Activated naive CD4-positive, alpha-beta T cell treated with anti-CD3 and anti-CD28 coated beads for 36 hours (primary cell): ENCODE measurements around the gene FBL. TPM values are rescaled to one million over a fixed set of nuclear protein-coding genes. Genes with fewer than 3 reads are reported as not detected.

Experiments
- CTCF ChIA-PET: fragments of 350-600 bp; sonication (Branson Sonifier 250); formaldehyde crosslinking; loops from one replicate; lab custom pipeline; 2021; ENCODE audit warnings: antibody characterized with exemption; lab: Charles Lee
- DNase-seq: peaks from one replicate; pipeline ENCODE4 v3.0.0-alpha.2; 2020
- H3K27ac Mint-ChIP-seq: one replicate; pipeline ENCODE4 v1.8.0; 2021; ENCODE audit warnings: mild to moderate bottlenecking, mixed read lengths
- H3K27me3 Mint-ChIP-seq: one replicate; pipeline ENCODE4 v1.8.0; 2021; ENCODE audit warnings: low read depth, mixed read lengths
- H3K36me3 Mint-ChIP-seq: one replicate; pipeline ENCODE4 v1.8.0; 2021; ENCODE audit warnings: low read depth, mixed read lengths
- H3K4me1 Mint-ChIP-seq: one replicate; pipeline ENCODE4 v1.8.0; 2021; ENCODE audit warnings: low read depth, mixed read lengths
- H3K4me3 Mint-ChIP-seq: one replicate; pipeline ENCODE4 v1.8.0; 2021; ENCODE audit warnings: mild to moderate bottlenecking, moderate library complexity, mixed read lengths
- H3K9me3 Mint-ChIP-seq: one replicate; pipeline ENCODE4 v1.8.0; 2021; ENCODE audit warnings: mixed read lengths
- intact Hi-C: fragments of 100-400 bp; cut with micrococcal nuclease; formaldehyde crosslinking; loops from one replicate; pipeline ENCODE4 v1.15.1; 2023
- total RNA-seq, 2 experiments: library from RNA; stranded (reverse); gene quantifications; one replicate each; pipeline ENCODE4 v1.2.3, GENCODE V29; 2021

Gene FBL
- total RNA-seq, 2 experiments from 2014 or later = 742 to 785 TPM

GRCh38 chr19:39838569-39838968, 7.6 kb downstream of the FBL start:
- Mint-ChIP-seq H3K27ac (no peak overlapping the region), H3K4me3 (no peak overlapping the region), H3K9me3 (no peaks in the 10 kb centered on the region), H3K4me1 (peaks cover 34% of the 10 kb centered on the region), H3K36me3 (peaks cover 51% of the 10 kb centered on the region), H3K27me3 (no peaks in the 10 kb centered on the region)
- intact Hi-C loops = no loop called here
- CTCF ChIA-PET = no interaction called here
- DNase-seq = no peak

DNA sequence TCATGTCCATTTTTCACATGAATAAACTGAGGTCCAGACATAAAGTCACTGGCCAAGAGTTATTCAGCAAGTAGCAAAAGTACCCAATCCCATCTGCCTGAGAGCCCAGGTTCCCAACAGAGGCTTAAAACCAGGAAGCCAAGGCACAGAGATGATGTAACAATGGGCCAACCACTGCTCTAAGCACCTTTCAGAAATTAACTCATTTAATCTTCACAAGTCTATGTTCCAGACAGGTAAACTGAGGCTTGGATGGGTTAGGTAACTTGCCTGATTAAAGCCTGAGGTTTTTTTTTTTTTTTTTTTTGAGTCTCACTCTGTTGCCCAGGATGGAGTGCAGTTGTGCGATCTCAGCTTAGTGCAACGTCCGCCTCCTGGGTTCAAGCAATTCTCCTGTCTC, 8.2 kb downstream of the FBL start:
- H3K27ac Mint-ChIP-seq = peak overlapping the region; percentile 43

DNA sequence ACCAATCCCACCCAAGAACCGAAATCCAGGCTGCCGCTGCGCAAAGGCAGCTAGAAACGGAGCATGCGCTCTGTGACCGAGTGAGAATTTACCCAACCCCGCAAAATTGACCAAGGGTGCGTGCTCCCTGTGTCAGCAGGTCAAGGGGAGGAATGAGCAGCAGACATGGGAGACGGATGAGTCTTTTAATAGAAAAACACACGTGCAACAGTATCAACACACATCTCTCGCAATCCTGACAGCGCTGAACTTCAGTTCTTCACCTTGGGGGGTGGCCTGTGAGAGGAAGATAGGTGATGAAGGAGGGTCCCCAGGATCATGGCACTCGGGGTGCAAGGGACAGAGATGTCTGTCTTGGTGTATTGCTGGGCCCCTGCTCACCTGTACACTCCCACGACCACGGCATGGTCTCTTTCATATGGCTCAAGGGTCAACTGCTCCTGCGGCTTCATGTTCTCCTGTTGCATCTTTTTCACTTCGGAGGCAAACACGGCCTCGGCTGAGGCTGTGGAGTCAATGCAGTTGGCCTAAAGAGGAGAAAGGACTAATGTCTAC, 11.8 kb downstream of the FBL start:
- Mint-ChIP-seq H3K27ac (peak overlapping the region; percentile 83), H3K36me3 (peaks cover 56% of the 10 kb centered on the region), H3K4me1 (peaks cover 24% of the 10 kb centered on the region), H3K4me3 (peak overlapping the region; percentile 63), H3K9me3 (no peaks in the 10 kb centered on the region), H3K27me3 (no peaks in the 10 kb centered on the region)
- no peak for DNase-seq
- intact Hi-C loops = loop anchor here (1.0 to 5.0 kb wide), 3 partner anchors 10 to 138 kb away; partner anchors contain the start of genes FBL and PSMC4
- CTCF ChIA-PET = interaction anchor here (2.1 kb wide), 1 partner anchor 10 kb away, joined by 22 read pairs; the partner anchor contains the start of gene FBL

More for the DNA sequence above, 8.2 kb downstream of the FBL start:
- Mint-ChIP-seq H3K36me3 (peaks cover 49% of the 10 kb centered on the region), H3K9me3 (no peaks in the 10 kb centered on the region), H3K4me1 (peaks cover 31% of the 10 kb centered on the region), H3K4me3 (no peak overlapping the region), H3K27me3 (no peaks in the 10 kb centered on the region)
- intact Hi-C loops = no loop called here
- DNase-seq = no peak
- CTCF ChIA-PET = no interaction called here

DNA sequence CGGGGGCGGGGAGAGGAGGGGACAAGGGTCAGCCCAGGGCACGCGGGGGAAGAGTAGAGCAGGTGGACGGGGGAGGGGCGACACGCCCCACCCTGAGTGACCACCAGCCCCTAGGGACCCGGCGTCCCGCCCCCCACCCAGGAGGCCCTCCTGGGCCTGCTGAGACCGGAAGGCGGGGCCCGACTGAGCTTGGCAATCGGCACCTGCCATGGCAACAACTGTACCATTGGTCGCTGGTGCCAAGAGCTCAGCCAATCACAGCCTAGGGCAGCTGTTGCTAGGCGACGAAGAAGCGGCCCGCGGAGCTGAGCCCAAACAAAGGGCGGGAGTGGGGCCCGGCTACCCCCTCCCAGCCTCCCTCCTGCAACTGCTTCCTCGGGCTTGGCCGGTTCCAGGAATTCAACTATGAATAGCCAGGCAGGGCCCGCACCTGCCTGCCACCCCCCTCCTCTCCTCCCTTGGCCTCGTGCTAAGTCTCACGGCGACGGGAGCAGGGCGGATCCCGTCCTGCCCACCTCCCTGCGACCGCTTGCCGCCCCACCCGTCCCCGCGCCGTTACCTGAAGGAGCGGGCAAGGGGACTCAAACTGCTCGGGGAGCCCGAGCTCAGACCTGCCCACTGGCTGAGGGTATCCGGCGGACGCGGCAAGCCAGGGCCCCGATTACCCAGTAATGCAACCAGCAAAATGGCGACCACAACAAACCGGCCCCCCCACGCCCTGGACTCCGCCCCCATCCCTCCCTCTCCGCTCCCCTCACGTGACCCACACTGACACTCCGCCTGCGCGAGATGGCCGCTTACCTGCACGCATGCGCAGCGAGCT, 12.5 kb downstream of the FBL start, which contains the start of gene DYRK1B:
Gene DYRK1B, minus strand, starts transcription at position 699 of the 823 bp plus-strand sequence. CDS start 2,295 bp downstream, outside the sequence.
- Mint-ChIP-seq H3K36me3 (peaks cover 55% of the 10 kb centered on the region), H3K27me3 (no peaks in the 10 kb centered on the region), H3K27ac (peak within 1 kb of the TSS; percentile 83), H3K9me3 (no peaks in the 10 kb centered on the region), H3K4me1 (peaks cover 27% of the 10 kb centered on the region), H3K4me3 (peak within 1 kb of the TSS; percentile 63)
- DNase-seq = peak; percentile 98
- CTCF ChIA-PET = interaction anchor here (0.6 to 2.1 kb wide), 2 partner anchors 11 to 157 kb away, joined by 3 to 22 read pairs; partner anchors contain the start of gene FBL
- intact Hi-C loops = loop anchor here (1.0 to 5.0 kb wide), 3 partner anchors 9 to 139 kb away; partner anchors contain the start of genes FBL and PSMC4

DNA sequence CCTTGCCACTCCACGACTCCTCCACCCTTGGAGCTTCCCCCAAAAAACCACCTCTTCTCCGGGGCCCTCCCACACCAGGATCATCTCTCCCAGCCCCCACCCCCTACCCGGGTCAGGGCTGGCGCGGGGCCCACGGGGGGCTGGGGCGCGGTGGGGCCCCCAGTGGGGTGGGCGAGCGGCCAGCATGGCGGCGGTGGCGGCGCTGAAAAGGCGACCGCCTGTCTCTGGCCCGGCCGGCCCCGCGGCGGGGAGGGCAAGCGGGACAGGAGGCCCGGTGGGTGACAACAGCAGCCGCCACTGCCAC, 13.1 kb downstream of the FBL start:
- Mint-ChIP-seq H3K27ac (no peak overlapping the region), H3K4me3 (peak overlapping the region; percentile 46), H3K4me1 (peaks cover 27% of the 10 kb centered on the region), H3K36me3 (peaks cover 49% of the 10 kb centered on the region), H3K9me3 (no peaks in the 10 kb centered on the region), H3K27me3 (no peaks in the 10 kb centered on the region)
- DNase-seq = no peak
- intact Hi-C loops = loop anchor here (5.0 kb wide), 1 partner anchor 139 kb away; the partner anchor contains the start of gene PSMC4
- CTCF ChIA-PET = interaction anchor here (2.1 kb wide), 1 partner anchor 11 kb away, joined by 22 read pairs; the partner anchor contains the start of gene FBL

- CTCF ChIA-PET = interaction anchor here (2.1 kb wide), 1 partner anchor 12 kb away, joined by 22 read pairs; the partner anchor contains the start of gene FBL
- peaks cover 27% of the 10 kb centered on the region for H3K4me1 Mint-ChIP-seq
- intact Hi-C loops = loop anchor here (5.0 kb wide), 1 partner anchor 140 kb away; the partner anchor contains the start of gene PSMC4
- H3K4me3 Mint-ChIP-seq = peak overlapping the region; percentile 46
- H3K27ac Mint-ChIP-seq = peak overlapping the region; percentile 8
- no peak for DNase-seq
- no peaks in the 10 kb centered on the region for H3K27me3 Mint-ChIP-seq
- H3K9me3 Mint-ChIP-seq = no peaks in the 10 kb centered on the region
- H3K36me3 Mint-ChIP-seq = peaks cover 49% of the 10 kb centered on the region
Measured at GRCh38 chr19:39832341-39833083, 13.7 kb downstream of the FBL start.

GRCh38 chr19:39831679-39832078, 14.5 kb downstream of the FBL start:
- Mint-ChIP-seq H3K4me1 (peaks cover 27% of the 10 kb centered on the region), H3K27me3 (no peaks in the 10 kb centered on the region), H3K36me3 (peaks cover 49% of the 10 kb centered on the region), H3K4me3 (no peak overlapping the region), H3K9me3 (no peaks in the 10 kb centered on the region), H3K27ac (no peak overlapping the region)
- intact Hi-C loops = loop anchor here (5.0 kb wide), 1 partner anchor 141 kb away; the partner anchor contains the start of gene PSMC4
- CTCF ChIA-PET = no interaction called here
- no peak for DNase-seq

DNA sequence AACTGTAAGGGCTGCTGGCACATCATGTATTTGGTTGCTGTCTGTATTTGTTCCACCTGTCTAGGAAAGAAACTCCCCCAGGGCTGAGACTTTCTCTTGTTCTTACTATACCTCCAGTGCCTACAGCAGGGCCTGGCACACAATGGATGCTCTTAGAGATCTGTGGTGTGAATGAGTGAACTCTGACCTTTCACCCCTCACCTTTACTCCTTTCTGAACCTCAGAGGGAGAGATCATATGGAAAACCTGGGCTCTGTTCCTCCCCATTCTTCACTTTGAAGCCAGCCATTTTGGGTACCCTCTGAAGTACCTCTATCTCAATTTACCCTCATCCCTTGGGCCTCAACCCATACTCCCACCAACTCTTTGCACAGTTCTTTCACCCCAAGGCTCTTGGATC, 15.3 kb downstream of the FBL start:
- H3K4me1 Mint-ChIP-seq = peaks cover 27% of the 10 kb centered on the region
- H3K36me3 Mint-ChIP-seq = peaks cover 42% of the 10 kb centered on the region
- H3K9me3 Mint-ChIP-seq = no peaks in the 10 kb centered on the region
- DNase-seq = no peak
- intact Hi-C loops = loop anchor here (5.0 kb wide), 1 partner anchor 141 kb away; the partner anchor contains the start of gene PSMC4
- CTCF ChIA-PET = no interaction called here
- no peaks in the 10 kb centered on the region for H3K27me3 Mint-ChIP-seq
- no peak overlapping the region for H3K4me3 Mint-ChIP-seq
- H3K27ac Mint-ChIP-seq = no peak overlapping the region

DNA sequence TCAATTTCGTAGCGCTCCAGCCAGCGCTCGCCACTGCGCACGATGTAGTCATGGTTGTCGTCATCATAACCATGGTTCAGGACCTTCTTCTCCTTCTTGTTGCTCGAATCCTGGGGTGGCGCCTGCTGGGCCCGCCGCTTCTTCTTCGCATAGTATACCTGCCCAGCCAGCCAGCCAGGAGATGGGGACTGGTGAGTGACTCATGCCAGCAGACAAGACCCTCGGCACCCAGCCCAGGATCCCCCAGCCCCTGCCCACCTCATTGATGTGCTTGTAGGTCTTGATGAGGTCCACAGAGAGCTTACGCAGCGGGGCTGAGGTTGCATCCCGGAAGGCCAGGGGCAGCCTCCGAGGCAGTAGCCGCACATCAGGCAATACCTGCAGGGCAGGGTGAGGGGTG, 15.8 kb downstream of the FBL start:
- no peaks in the 10 kb centered on the region for H3K9me3 Mint-ChIP-seq
- H3K27me3 Mint-ChIP-seq = no peaks in the 10 kb centered on the region
- peaks cover 27% of the 10 kb centered on the region for H3K4me1 Mint-ChIP-seq
- no peak overlapping the region for H3K4me3 Mint-ChIP-seq
- H3K27ac Mint-ChIP-seq = no peak overlapping the region
- CTCF ChIA-PET = no interaction called here
- peaks cover 41% of the 10 kb centered on the region for H3K36me3 Mint-ChIP-seq
- intact Hi-C loops = loop anchor here (5.0 kb wide), 1 partner anchor 142 kb away; the partner anchor contains the start of gene PSMC4
- DNase-seq = no peak

- peaks cover 41% of the 10 kb centered on the region for H3K36me3 Mint-ChIP-seq
- H3K4me1 Mint-ChIP-seq = peaks cover 29% of the 10 kb centered on the region
- DNase-seq = no peak
- H3K27me3 Mint-ChIP-seq = no peaks in the 10 kb centered on the region
- H3K27ac Mint-ChIP-seq = no peak overlapping the region
- H3K4me3 Mint-ChIP-seq = no peak overlapping the region
- intact Hi-C loops = loop anchor here (5.0 kb wide), 1 partner anchor 143 kb away; the partner anchor contains the start of gene PSMC4
- H3K9me3 Mint-ChIP-seq = no peaks in the 10 kb centered on the region
- CTCF ChIA-PET = interaction anchor here (1.5 kb wide), 1 partner anchor 18 kb away, joined by 3 read pairs; no protein-coding TSS in a partner anchor
Measured at GRCh38 chr19:39829702-39830275, 16.4 kb downstream of the FBL start.

DNA sequence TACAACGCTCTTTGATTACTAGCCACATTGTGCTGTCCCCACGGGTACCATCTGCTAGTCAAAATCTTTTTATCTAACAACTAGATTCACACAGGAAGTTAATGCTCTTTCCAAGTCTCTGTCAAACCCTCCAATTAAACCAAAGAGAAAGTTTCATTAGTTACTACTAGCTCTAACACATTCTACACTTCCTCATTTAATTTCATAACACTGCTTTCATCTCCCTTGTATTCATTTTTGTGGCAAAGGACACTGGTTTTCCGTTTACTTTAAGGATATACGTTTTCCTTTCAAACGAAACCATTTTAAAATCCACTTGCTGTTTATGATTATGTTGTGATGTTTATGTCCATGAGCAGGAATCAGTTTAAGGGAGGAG, 17.5 kb downstream of the FBL start:
- Mint-ChIP-seq H3K27me3 (no peaks in the 10 kb centered on the region), H3K36me3 (peaks cover 32% of the 10 kb centered on the region), H3K9me3 (no peaks in the 10 kb centered on the region), H3K27ac (no peak overlapping the region), H3K4me1 (peaks cover 20% of the 10 kb centered on the region), H3K4me3 (no peak overlapping the region)
- intact Hi-C loops = no loop called here
- CTCF ChIA-PET = interaction anchor here (0.6 to 1.5 kb wide), 2 partner anchors 19 to 278 kb away, joined by 3 read pairs; no protein-coding TSS in a partner anchor
- DNase-seq = no peak
